Ascending aorta (tissue), 2 donors: ENCODE data around the gene CACNA1B. TPM values are rescaled to one million over a fixed set of nuclear protein-coding genes. Genes with fewer than 3 reads are reported as not detected.

ENCODE experiments used
- DNase-seq, 2 donors: peaks; one replicate each; pipeline ENCODE4 v3.0.0-alpha.2; 2019; ENCODE audit warnings: low spot score in 2 of 2
- H3K27ac ChIP-seq, 2 donors: fragments of 200-600 bp; sonication (generic); one replicate each; pipeline ENCODE4 v1.5.1; 2016 to 2017; ENCODE audit warnings: mild to moderate bottlenecking in 1 of 2
- H3K27me3 ChIP-seq: fragments of 200-600 bp; sonication (generic); one replicate; pipeline ENCODE4 v1.5.1; 2017
- H3K36me3 ChIP-seq, 2 donors: fragments of 200-600 bp; sonication (generic); one replicate each; pipeline ENCODE4 v1.5.1; 2016
- H3K4me1 ChIP-seq, 2 donors: fragments of 200-600 bp; sonication (generic); one replicate each; pipeline ENCODE4 v1.5.1; 2016 to 2017; ENCODE audit warnings: mild to moderate bottlenecking in 1 of 2
- H3K4me3 ChIP-seq, 2 donors: fragments of 200-600 bp; sonication (generic); one replicate each; pipeline ENCODE4 v1.5.1; 2016 to 2017; ENCODE audit warnings: mild to moderate bottlenecking in 1 of 2
- H3K9me3 ChIP-seq, 2 donors: fragments of 200-600 bp; sonication (generic); one replicate each; pipeline ENCODE4 v1.5.1; 2016
- CTCF ChIP-seq, 3 experiments: fragments of 200-600 bp in 2 of 3; fragments of 450-650 bp in 1 of 3; sonication (generic) in 2 of 3; IDR thresholded peaks; one replicate each; pipeline ENCODE4 v1.5.1; 2016 to 2019; ENCODE audit warnings: antibody characterized with exemption in 3 of 3, mild to moderate bottlenecking in 1 of 3, moderate library complexity in 1 of 3
- intact Hi-C: fragments of 100-400 bp; cut with DNase I; formaldehyde crosslinking; loops from one replicate; pipeline ENCODE4 v1.15.1; 2023
- total RNA-seq: library from RNA; depleted of rRNA; stranded (reverse); fragments of >200 nt; gene quantifications from one replicate; pipeline ENCODE4 v1.1.0, GENCODE V29; 2016

Gene CACNA1B
- total RNA-seq, 1 donor from 2014 or later, result not detected

GRCh38 chr9:138007918-138008841 lies 130.6 kb downstream of the CACNA1B start:
- peak in 1 of 2 donors; percentile 55 for DNase-seq
- Histone ChIP-seq H3K4me3 (no peak overlapping the region), H3K9me3 (no peaks in the 10 kb centered on the region), H3K27ac (no peak overlapping the region), H3K27me3 (no peaks in the 10 kb centered on the region), H3K4me1 (no peaks in the 10 kb centered on the region), H3K36me3 (no peaks in the 10 kb centered on the region)
- no peak for TF ChIP-seq CTCF (IDR thresholded peaks at IDR 0.05)
- intact Hi-C loops, result no loop called here

GRCh38 chr9:138009016-138009802 lies 131.6 kb downstream of the CACNA1B start:
- H3K27me3 ChIP-seq, result no peaks in the 10 kb centered on the region
- no peaks in the 10 kb centered on the region for H3K36me3 ChIP-seq
- no peaks in the 10 kb centered on the region for H3K4me1 ChIP-seq
- H3K9me3 ChIP-seq, result no peaks in the 10 kb centered on the region
- intact Hi-C loops, result no loop called here
- DNase-seq, result peak in 1 of 2 donors; percentile 54
- no peak for TF ChIP-seq CTCF (IDR thresholded peaks at IDR 0.05)
- H3K27ac ChIP-seq, result no peak overlapping the region
- no peak overlapping the region for H3K4me3 ChIP-seq

GRCh38 chr9:138009803-138010690 lies 132.5 kb downstream of the CACNA1B start:
- no peaks in the 10 kb centered on the region for H3K27me3 ChIP-seq
- no peaks in the 10 kb centered on the region for H3K9me3 ChIP-seq
- no peak for TF ChIP-seq CTCF (IDR thresholded peaks at IDR 0.05)
- no peak overlapping the region for H3K27ac ChIP-seq
- no peaks in the 10 kb centered on the region for H3K4me1 ChIP-seq
- H3K4me3 ChIP-seq, result no peak overlapping the region
- no peaks in the 10 kb centered on the region for H3K36me3 ChIP-seq
- peak in 1 of 2 donors; percentile 50 for DNase-seq
- intact Hi-C loops, result no loop called here

- no peak for TF ChIP-seq CTCF (IDR thresholded peaks at IDR 0.05)
- H3K36me3 ChIP-seq, result no peaks in the 10 kb centered on the region
- H3K27ac ChIP-seq, result no peak overlapping the region
- no peaks in the 10 kb centered on the region for H3K27me3 ChIP-seq
- no peaks in the 10 kb centered on the region for H3K4me1 ChIP-seq
- peak in 1 of 2 donors; percentile 45 for DNase-seq
- no peak overlapping the region for H3K4me3 ChIP-seq
- H3K9me3 ChIP-seq, result no peaks in the 10 kb centered on the region
- intact Hi-C loops, result no loop called here
Measured at GRCh38 chr9:138010861-138011260, 133.3 kb downstream of the CACNA1B start.

- DNase-seq, result peak in 1 of 2 donors; percentile 39
- Histone ChIP-seq H3K36me3 (no peaks in the 10 kb centered on the region), H3K27ac (no peak overlapping the region), H3K4me1 (no peaks in the 10 kb centered on the region), H3K9me3 (no peaks in the 10 kb centered on the region), H3K4me3 (no peak overlapping the region), H3K27me3 (no peaks in the 10 kb centered on the region)
- no peak for TF ChIP-seq CTCF (IDR thresholded peaks at IDR 0.05)
- intact Hi-C loops, result no loop called here
Measured at GRCh38 chr9:138011951-138012500, 134.4 kb downstream of the CACNA1B start.
